ENCODE data around the gene RUFY3.
"Not testable (repeated sequence)": the region's sequence is repeated elsewhere in the genome, so short reads cannot be mapped to it uniquely, and the experiment has no call there.

RUFY3 gene

DNA sequence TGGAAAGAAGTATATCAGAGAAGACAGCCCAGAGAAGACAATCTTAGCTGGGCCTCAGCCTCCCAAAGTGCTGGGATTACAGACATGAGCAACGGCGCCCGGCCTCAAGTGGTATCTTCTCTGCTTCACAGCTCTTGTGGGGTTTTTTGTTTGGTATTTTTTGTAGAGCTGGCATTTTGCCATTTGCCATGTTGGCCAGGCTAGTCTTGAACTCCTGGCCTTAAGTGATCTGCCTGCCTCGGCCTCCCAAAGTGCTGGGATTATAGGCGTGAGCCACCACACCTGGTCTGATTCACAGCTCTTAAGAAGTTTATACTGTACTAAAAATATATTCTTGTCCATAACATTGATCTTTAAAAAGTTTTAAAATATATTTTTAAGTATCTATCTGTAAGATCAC lies 21.1 kb upstream of the RUFY3 start:
- no peak overlapping the region for H3K4me3 ChIP-seq (ENCODE audit: low read length)
- no peak for TF ChIP-seq CTCF (conservative IDR thresholded peaks at IDR 0.05; ENCODE audit: low read depth, low read length)
- no peak for DNase-seq (ENCODE audit: low read depth)

- no peak for TF ChIP-seq CTCF (conservative IDR thresholded peaks at IDR 0.05; ENCODE audit: low read depth, low read length)
- no peak for DNase-seq (ENCODE audit: low read depth)
- no peak overlapping the region for H3K4me3 ChIP-seq (ENCODE audit: low read length)
Measured at GRCh38 chr4:70701271-70701670, 20.5 kb upstream of the RUFY3 start.

DNA sequence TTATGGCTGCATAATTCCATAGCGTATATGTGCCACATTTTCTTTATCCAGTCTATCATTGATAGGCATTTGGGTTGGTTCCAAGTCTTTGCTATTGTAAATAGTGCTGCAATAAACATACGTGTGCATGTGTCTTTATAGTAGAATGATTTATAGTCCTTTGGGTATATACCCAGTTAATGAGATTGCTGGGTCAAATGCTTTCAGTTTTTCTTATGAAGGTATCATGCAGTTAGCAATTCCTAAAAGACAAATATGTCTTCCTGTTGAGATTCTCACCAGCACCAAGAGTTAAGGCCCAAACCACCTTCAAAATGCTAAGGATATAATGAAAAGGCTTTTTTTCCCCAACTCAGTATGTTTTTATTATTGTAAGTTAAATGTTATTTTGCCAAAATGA lies 19.2 kb upstream of the RUFY3 start:
- DNase-seq (ENCODE audit: low read depth); H3K4me3 ChIP-seq (ENCODE audit: low read length): not testable (repeated sequence)

DNA sequence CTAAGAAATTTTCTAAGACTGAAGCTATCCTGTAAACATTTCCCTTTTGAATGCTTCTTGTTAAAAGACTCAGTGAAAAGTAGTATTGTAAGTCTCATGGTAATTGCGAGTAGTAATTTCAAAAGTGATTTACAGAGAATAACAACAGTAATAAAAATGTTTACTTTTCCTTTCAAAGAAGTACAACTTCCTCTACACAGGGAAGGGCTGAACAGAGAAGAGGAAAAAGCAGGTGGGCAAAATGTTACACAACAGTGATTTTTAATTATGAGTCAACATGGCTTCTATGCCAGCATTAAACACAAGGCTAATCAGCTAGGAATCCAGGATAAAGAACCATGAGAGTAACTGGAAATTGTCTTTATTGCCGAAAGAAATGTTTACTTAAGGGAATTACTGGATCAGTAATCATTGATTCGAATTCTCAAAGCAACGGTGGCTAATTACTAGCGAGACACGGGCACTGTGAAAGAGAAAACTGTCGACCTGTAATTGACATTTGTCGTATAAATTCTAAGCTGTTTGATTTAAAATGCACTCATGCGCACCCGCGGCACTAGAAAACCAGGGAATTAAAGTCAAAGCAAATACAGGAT lies 18.0 kb upstream of the RUFY3 start:
- no peak for TF ChIP-seq CTCF (conservative IDR thresholded peaks at IDR 0.05; ENCODE audit: low read depth, low read length)
- peak overlapping the region; percentile 76 for H3K4me3 ChIP-seq (ENCODE audit: low read length)
- peak; percentile 46 for DNase-seq (ENCODE audit: low read depth)

- no peak for DNase-seq (ENCODE audit: low read depth)
- peak; percentile 38 for TF ChIP-seq CTCF (conservative IDR thresholded peaks at IDR 0.05; ENCODE audit: low read depth, low read length)
Measured at GRCh38 chr4:70704215-70704930, 17.4 kb upstream of the RUFY3 start.

GRCh38 chr4:70704931-70705182 lies 16.9 kb upstream of the RUFY3 start:
- no peak for TF ChIP-seq CTCF (conservative IDR thresholded peaks at IDR 0.05; ENCODE audit: low read depth, low read length)
- peak overlapping the region; percentile 76 for H3K4me3 ChIP-seq (ENCODE audit: low read length)
- no peak for DNase-seq (ENCODE audit: low read depth)

More at GRCh38 chr4:70704215-70704930, 17.4 kb upstream of the RUFY3 start:
- H3K4me3 ChIP-seq (ENCODE audit: low read length) = peak overlapping the region; percentile 76

DNA sequence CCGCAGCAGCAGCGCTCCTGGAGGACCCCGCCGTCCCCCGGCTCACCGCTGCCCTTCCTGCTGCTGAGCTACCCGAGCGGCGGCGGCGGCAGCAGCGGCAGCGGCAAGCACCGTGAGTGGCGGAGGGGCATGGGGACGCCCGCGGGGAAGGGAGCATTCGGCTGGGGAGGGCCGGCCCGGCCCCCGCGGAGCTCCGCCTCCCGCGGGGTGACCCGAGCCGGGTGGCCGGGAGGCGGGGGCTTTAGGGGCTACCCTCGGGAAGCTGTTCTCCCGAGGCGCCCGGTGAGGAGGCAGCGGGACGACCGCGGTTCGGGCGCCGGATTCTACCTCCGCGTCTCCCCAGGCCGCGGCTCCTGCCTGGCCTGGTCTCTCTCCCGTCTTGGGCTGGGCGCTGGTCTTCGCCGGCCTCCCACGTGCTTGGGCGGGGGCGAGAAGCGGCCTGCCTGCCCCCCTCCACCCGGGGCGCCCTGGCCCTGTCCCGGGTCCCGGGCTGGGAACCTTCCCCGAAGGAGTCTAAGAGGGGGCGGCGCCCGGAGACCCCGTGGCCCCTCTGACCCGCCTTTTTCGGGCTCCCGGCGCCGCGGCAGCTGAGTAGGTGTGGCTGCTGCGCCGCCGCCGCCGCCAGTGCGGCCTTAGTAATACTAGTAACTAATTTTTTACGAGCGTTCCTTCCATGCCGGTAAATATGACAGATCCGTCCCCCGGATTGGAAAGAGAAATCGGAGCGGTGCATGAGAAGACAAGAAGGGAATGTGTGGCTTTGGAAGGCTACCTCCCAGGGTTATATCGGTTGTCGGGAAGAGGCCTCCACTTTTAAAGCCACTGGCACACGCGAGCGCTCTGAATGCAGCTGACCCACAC lies 16.4 kb upstream of the RUFY3 start:
- DNase-seq (ENCODE audit: low read depth) = no peak
- TF ChIP-seq CTCF (conservative IDR thresholded peaks at IDR 0.05; ENCODE audit: low read depth, low read length) = no peak
- peak overlapping the region; percentile 76 for H3K4me3 ChIP-seq (ENCODE audit: low read length)
